Duodenal mucosa (tissue), 2 donors: ENCODE data around the gene PXDN.
"Not testable (repeated sequence)": the region's sequence is repeated elsewhere in the genome, so short reads cannot be mapped to it uniquely, and the experiment has no call there.

Experiments used
- H3K27ac ChIP-seq: one replicate; pipeline ENCODE4 v1.7.0; 2013; ENCODE audit warnings: low read depth, low read length
- H3K27me3 ChIP-seq, 2 donors: one replicate each; pipeline ENCODE4 v1.7.0; 2013; ENCODE audit warnings: low read length in 2 of 2, control low read depth in 1 of 2; ENCODE audit not compliant: insufficient read depth in 2 of 2, control insufficient read depth in 1 of 2
- H3K36me3 ChIP-seq, 2 donors: one replicate each; pipeline ENCODE4 v1.7.0; 2013; ENCODE audit warnings: low read length in 2 of 2, control low read depth in 1 of 2; ENCODE audit not compliant: insufficient read depth in 2 of 2, control insufficient read depth in 1 of 2
- H3K4me1 ChIP-seq, 2 donors: one replicate each; pipeline ENCODE4 v1.7.0; 2013; ENCODE audit warnings: low read length in 2 of 2, control low read depth in 1 of 2; ENCODE audit not compliant: insufficient read depth in 2 of 2, control insufficient read depth in 1 of 2
- H3K4me3 ChIP-seq, 2 donors: one replicate each; pipeline ENCODE4 v1.7.0; 2013; ENCODE audit warnings: low read length in 2 of 2, low read depth in 1 of 2
- H3K9ac ChIP-seq, 2 donors: one replicate each; pipeline ENCODE4 v1.7.0; 2013; ENCODE audit warnings: low read length in 2 of 2, low read depth in 1 of 2
- H3K9me3 ChIP-seq, 2 donors: one replicate each; pipeline ENCODE4 v1.7.0; 2013; ENCODE audit warnings: low read length in 2 of 2, control low read depth in 1 of 2; ENCODE audit not compliant: control insufficient read depth in 1 of 2

PXDN gene

GRCh38 chr2:1721706-1722646, 22.3 kb downstream of the PXDN start:
- Histone ChIP-seq H3K27ac (peak overlapping the region; percentile 58), H3K4me1 (peaks cover 0 to 10% of the 10 kb centered on the region in 2 donors), H3K9me3 (no peaks in the 10 kb centered on the region), H3K9ac (peak overlapping the region in 1 of 2 donors; percentile 17), H3K27me3 (no peaks in the 10 kb centered on the region), H3K4me3 (no peak overlapping the region), H3K36me3 (no peaks in the 10 kb centered on the region)

GRCh38 chr2:1718339-1719220, 25.7 kb downstream of the PXDN start:
- Histone ChIP-seq H3K4me3 (no peak overlapping the region), H3K9me3 (no peaks in the 10 kb centered on the region), H3K36me3 (no peaks in the 10 kb centered on the region), H3K27ac (no peak overlapping the region), H3K4me1 (peaks cover 0 to 14% of the 10 kb centered on the region in 2 donors), H3K27me3 (no peaks in the 10 kb centered on the region), H3K9ac (no peak overlapping the region)

GRCh38 chr2:1717113-1717512, 27.2 kb downstream of the PXDN start:
- Histone ChIP-seq H3K4me1 (peaks cover 0 to 14% of the 10 kb centered on the region in 2 donors), H3K9me3 (no peaks in the 10 kb centered on the region), H3K9ac (no peak overlapping the region), H3K36me3 (no peaks in the 10 kb centered on the region), H3K27me3 (no peaks in the 10 kb centered on the region), H3K4me3 (no peak overlapping the region), H3K27ac (peak overlapping the region; percentile 22)

- peak overlapping the region; percentile 22 for H3K27ac ChIP-seq
- no peak overlapping the region for H3K4me3 ChIP-seq
- H3K9ac ChIP-seq = no peak overlapping the region
- peaks cover 0 to 14% of the 10 kb centered on the region in 2 donors for H3K4me1 ChIP-seq
- H3K27me3 ChIP-seq = no peaks in the 10 kb centered on the region
- H3K9me3 ChIP-seq = no peaks in the 10 kb centered on the region
- H3K36me3 ChIP-seq = no peaks in the 10 kb centered on the region
Observed at GRCh38 chr2:1716441-1716840, 27.9 kb downstream of the PXDN start.

- H3K36me3 ChIP-seq, H3K27me3 ChIP-seq: not testable (repeated sequence)
- peaks cover 0 to 11% of the 10 kb centered on the region in 2 donors for H3K4me1 ChIP-seq
Observed at GRCh38 chr2:1716014-1716305, 28.4 kb downstream of the PXDN start.

GRCh38 chr2:1715184-1716013, 28.9 kb downstream of the PXDN start:
- H3K9ac ChIP-seq = no peak overlapping the region
- no peaks in the 10 kb centered on the region for H3K9me3 ChIP-seq
- no peak overlapping the region for H3K4me3 ChIP-seq
- no peak overlapping the region for H3K27ac ChIP-seq
- H3K27me3 ChIP-seq = no peaks in the 10 kb centered on the region
- peaks cover 0 to 5% of the 10 kb centered on the region in 2 donors for H3K4me1 ChIP-seq
- no peaks in the 10 kb centered on the region for H3K36me3 ChIP-seq

More at GRCh38 chr2:1716014-1716305, 28.4 kb downstream of the PXDN start:
- not testable (repeated sequence) for H3K4me3 ChIP-seq, H3K27ac ChIP-seq, H3K9me3 ChIP-seq, H3K9ac ChIP-seq

GRCh38 chr2:1714291-1715064, 29.8 kb downstream of the PXDN start:
- no peaks in the 10 kb centered on the region for H3K36me3 ChIP-seq
- H3K4me3 ChIP-seq = no peak overlapping the region
- H3K9me3 ChIP-seq = no peaks in the 10 kb centered on the region
- peaks cover 0 to 4% of the 10 kb centered on the region in 2 donors for H3K4me1 ChIP-seq
- H3K9ac ChIP-seq = no peak overlapping the region
- no peaks in the 10 kb centered on the region for H3K27me3 ChIP-seq
- no peak overlapping the region for H3K27ac ChIP-seq

- Histone ChIP-seq H3K9ac (no peak overlapping the region), H3K4me1 (peaks cover 0 to 4% of the 10 kb centered on the region in 2 donors)
Observed at GRCh38 chr2:1713839-1714236, 30.5 kb downstream of the PXDN start.

GRCh38 chr2:1713142-1713838, 31.0 kb downstream of the PXDN start:
- Histone ChIP-seq H3K9me3 (no peaks in the 10 kb centered on the region), H3K9ac (no peak overlapping the region), H3K27ac (no peak overlapping the region), H3K4me3 (no peak overlapping the region), H3K36me3 (no peaks in the 10 kb centered on the region), H3K27me3 (no peaks in the 10 kb centered on the region), H3K4me1 (peaks cover 0 to 4% of the 10 kb centered on the region in 2 donors)

More at GRCh38 chr2:1713839-1714236, 30.5 kb downstream of the PXDN start:
- Histone ChIP-seq H3K27me3 (no peaks in the 10 kb centered on the region), H3K36me3 (no peaks in the 10 kb centered on the region), H3K9me3 (no peaks in the 10 kb centered on the region), H3K4me3 (no peak overlapping the region), H3K27ac (no peak overlapping the region)
